NCI-H526 treated with DMSO at 0.1 percent for 48 hours (cell line): ENCODE measurements around the gene TRMT13.
"Not testable (repeated sequence)": the region's sequence is repeated elsewhere in the genome, so short reads cannot be mapped to it uniquely, and the experiment has no call there.

Experiments used
- DNase-seq: peaks from one replicate; lab custom pipeline; 2025; lab: John Stamatoyannopoulos, UW

Gene TRMT13

DNA sequence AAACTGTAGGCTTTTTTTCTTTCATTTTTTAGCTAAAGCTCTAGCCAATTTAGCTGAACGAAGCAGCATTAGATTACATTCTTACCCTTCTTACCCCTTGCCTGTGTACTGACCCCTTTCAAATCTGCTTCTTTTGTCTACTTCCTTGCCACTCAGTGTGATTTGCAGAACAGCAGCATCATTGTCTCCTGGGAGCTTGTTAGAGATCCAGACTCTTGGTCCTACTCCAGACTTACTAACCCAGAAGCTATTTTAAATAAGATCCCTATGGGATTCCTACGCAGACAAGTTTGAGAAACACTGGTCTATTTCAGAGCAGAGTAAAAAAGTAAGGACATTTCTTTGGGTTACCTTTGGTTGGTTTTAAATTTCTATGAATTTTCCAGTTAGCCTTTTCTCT lies 31.3 kb downstream of the TRMT13 start:
- no peak for DNase-seq

DNA sequence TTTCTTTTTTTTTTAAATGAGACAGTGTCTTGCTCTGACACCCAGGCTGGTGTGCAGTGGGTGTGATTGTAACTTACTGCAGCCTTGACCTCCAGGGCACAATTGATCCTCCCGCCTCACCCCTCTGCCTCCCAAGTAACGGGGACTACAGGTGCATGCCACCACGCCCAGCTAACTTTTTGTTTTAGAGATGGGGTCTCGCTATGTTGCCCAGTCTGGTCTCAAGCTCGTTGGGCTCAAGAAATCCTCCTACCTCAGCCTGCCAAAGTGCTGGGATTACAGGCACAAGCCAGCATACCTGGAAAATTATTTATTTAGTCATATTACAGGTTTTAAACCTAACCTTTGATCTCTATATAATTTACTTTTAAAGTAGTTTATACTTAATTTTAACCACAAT lies 31.7 kb downstream of the TRMT13 start:
- no peak for DNase-seq

DNA sequence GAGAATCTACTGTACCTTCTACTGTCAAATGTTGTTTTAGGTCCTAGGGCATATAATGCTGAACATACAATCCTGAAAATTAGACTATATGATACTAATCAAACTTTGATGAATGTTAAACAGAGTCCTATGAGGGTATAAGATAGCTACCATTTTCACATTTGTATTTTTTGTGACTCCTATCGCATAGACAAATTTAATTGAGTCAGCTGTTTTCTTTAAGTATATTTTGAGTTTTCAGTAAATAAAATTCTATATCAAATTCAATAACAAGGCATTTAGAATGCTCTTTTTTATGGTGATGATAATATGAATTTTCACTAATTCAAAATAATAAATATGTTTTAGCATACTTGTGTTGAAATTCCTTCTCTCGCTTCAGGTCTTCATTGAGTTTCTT lies 35.1 kb downstream of the TRMT13 start:
- DNase-seq: no peak

DNA sequence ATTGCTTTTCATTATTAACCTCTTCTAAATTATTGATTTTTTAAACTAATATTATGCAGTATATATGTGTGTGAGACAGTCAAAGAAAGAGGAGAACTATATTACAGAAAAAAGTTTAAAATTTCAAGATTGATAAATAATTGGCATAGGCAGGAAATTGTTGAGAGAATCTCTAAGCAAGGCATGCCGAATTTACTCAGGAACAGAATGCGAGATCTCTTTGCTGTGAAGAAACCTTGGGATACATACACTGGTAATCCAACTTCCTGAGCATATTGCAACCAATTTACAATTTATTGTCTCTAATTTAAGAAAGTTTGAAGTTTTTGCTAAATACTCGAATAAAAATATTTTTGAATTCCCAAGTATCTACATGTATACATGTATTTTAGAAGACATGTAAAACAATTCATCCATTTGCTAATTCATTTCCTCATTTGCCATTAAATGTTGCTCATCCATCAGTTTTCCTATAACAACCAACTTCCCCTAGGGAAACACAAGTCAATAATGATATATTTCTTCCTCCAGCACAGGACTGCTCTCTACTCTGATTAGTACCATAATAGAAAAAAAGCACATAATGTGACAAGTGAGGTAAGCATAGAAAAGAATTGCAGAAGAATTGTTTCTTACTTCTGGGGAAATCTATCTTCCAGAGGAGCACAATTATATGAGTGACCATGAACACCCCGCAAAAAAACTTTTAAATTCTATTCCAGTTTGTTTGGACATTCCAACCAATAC lies 44.5 kb downstream of the TRMT13 start:
- DNase-seq: no peak

DNA sequence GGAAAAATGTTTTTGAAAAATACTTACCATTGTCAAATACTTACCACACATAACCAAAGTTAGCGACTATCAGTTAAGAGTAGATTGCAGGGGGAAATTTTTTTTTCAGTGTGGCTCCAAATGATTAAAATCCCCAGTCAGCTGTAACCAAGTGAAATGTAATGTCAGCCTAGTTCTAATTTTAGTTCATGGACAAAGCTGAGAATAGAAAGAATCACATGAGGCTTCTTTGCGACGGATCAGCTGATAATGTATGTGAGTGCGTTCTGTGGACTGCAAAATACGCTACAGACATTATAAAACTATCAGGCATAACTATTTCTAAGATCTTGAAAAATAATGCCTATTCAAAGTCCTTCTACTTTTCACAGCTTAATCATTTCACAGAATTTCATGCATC lies 45.1 kb downstream of the TRMT13 start, which contains the start of gene LRRC39:
LRRC39 (minus strand) TSS at position 166 of the 400 bp plus-strand sequence. CDS start 9,740 bp downstream, outside the sequence.
- no peak for DNase-seq

DNA sequence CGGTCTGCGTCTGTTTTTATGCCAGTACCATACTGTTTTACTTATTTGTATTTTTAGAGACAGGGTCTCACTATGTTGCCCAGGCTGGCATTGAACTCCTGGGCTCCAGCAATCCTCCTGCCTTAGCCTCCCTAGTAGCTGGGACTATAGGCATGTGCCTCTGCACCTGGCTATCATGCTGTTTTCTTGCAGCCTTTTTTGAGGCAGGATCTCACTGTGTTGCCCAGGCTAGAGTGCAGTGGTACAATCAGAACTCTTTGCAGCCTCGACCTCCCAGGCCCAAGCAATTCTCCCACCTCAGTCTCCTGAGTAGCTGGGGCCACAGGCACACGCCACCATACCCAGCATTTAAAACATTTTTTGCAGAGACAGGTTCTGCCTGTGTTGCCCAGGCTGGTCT lies 50.4 kb downstream of the TRMT13 start:
- DNase-seq: no peak

DNA sequence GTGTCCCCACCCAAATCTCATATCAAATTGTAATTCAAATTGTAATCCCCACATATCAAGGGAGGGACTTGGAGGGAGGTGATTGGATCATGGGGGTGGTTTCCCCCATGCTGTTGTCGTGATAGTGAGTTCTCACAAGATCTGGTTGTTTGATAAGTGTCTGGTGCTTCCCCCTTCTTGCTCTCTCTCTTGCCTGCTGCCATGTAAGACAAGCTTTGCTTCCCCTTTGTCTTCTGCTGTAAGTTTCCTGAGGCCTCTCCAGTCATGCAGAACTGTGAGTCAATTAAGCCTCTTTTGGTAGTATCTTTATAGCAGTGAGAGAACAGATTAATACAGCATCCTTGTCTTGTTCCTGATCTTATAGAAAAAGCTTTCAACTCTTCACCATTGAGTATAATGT lies 51.6 kb downstream of the TRMT13 start:
- DNase-seq: no peak

DNA sequence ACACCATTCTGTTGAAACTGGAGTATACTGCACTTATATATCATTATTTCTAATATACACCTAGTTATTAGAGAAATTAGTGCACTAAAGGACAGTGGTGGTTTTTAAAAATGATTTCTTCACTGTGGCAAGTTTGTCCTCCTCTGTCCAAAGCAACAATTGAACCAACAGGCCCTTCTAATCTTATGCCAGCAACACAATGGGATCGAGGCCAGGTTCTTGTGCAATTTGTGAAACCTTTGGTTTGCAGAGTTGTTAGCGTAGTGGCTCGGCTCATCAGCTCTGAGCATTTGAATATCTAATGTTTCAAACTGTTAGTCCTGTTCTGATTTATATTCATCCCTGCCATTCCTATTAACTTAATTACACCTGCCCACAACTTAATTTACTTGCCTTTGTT lies 54.9 kb downstream of the TRMT13 start:
- DNase-seq: peak; percentile 47

DNA sequence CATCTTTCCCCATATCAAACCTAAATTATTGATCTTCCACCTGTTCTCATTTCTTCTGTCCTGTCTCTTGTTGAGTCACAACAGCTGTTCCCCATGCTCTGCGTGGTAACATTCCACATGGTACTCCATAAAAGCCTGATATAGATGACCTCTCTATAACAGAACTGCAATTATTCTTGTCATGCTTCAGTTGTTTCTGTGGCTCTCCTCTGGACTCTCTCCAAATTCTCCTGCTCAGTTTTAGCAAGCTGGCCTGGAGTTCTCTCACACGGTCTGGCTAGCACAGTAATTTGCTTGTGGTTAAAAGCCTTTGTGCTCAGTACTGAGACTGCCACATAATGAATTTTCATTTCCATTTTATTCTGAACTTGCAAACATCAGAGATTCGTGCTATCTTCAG lies 55.7 kb downstream of the TRMT13 start:
- DNase-seq: peak; percentile 89

DNA sequence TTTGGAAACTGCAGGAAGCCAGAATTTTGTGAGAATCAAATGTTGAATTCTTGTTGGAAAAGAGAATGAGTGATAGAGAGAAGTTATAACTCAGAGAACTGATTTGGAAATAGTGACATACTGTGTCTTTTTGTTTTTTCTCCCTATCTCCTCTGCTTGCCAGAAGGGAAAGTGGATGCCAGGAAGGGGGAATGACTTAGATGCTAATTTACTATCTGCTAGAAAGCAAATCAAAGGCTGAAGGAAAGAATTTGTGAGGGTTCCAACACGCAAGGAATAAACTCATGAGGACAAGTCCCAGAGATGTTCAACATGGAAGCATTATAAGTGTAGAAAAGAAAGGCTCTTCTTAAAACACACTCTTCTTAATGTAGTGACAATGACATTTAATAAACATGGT lies 65.6 kb downstream of the TRMT13 start:
- DNase-seq: no peak

DNA sequence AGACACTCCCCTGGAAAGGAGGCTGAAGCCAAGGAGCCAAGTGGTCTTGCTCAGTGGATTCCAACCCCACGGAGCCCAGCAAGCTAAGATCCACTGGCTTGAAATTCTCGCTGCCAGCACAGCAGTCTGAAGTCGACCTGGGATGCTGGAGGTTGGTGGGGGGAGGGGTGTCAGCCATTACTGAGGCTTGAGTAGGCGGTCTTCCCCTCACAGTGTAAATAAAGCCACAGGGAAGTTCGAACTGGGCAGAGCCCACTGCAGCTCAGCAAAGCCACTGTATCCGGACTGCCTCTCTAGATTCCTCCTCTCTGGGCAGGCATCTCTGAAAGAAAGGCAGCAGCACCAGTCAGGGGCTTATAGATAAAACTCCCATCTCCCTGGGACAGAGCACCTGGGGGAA lies 67.1 kb downstream of the TRMT13 start:
- DNase-seq: not testable (repeated sequence)
